Body of pancreas (tissue), 4 donors: ENCODE results near the gene AGA.

Experiments
- CTCF ChIP-seq, 7 experiments: fragments of 450-650 bp in 4 of 7; fragments of 200-600 bp in 3 of 7; sonication (generic) in 3 of 7; IDR thresholded peaks; one replicate each; pipeline ENCODE4 v1.5.1; 2016 to 2019; ENCODE audit warnings: antibody characterized with exemption in 7 of 7
- POLR2A ChIP-seq, 3 donors: fragments of 450-650 bp; IDR thresholded peaks; one replicate each; pipeline ENCODE4 v1.6.1; 2016; ENCODE audit warnings: antibody characterized with exemption in 3 of 3, mild to moderate bottlenecking in 2 of 3

DNA sequence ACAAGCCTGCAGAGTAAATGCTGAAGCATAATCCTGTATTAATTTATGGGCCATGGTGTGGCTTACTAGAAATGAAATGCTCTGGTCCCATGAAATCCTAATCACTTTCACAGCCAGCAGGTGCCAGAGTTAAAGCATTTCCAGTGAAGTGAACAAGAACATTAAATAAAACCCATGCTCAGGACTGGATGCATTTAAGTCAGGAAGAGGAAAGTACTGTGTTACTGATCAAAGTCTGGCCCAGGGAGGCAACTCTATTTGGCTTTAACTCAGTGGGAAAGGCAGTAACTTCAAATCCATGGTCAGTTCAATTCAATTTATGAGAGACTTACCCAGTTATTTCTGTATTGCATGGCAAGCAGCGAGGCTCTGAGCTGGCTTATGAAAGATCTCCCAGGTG, 29.2 kb downstream of the AGA start:
- TF ChIP-seq CTCF (IDR thresholded peaks at IDR 0.05) = no peak
- TF ChIP-seq POLR2A (IDR thresholded peaks at IDR 0.05) = no peak
